Lower leg skin (tissue), 3 donors: ENCODE measurements around the gene PDZD2.

Experiments used
- POLR2A ChIP-seq, 2 donors: fragments of 450-650 bp; IDR thresholded peaks; one replicate each; pipeline ENCODE4 v1.6.1; 2016 to 2017; ENCODE audit warnings: antibody characterized with exemption in 2 of 2, mild to moderate bottlenecking in 1 of 2, moderate library complexity in 1 of 2
- TF ChIP-seq, protein P1 (sequence below), 3 donors: fragments of 450-650 bp; IDR thresholded peaks; one replicate each; pipeline ENCODE4 v1.5.1; 2016; ENCODE audit warnings: antibody characterized with exemption in 3 of 3, mild to moderate bottlenecking in 3 of 3, moderate library complexity in 2 of 3

DNA sequence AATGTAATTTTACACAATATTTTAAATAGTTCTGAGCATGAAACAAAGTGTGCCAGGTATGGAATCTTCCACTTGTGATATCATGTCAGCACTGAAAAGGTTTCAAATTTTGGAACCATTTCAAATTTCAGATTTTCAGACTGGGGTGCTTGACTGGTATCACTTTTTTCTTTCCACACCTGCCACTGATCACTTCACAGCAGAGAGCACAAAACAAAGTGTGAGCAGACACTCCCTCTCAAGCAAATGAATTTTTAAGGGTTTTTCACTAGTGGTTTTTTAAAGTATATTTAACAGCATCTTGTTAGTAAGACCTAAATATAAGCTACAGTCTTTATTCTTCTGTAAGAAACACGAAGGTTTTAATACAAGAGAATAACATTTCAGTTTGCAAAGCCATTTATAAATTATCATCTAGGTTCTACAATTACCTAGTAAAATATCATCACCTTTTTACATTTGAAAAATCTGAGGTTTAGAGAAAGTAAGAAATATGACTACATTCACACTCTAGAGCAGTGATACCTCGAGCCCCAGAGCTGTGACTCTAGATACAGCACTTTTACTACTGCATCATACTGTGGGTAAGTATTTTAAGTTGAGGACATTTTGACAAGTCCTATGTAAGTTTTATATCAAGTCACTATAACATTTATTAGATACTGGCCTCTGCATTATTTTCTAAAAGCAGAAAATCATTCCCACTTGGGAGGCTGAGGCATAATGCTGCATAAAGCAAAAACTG, 520.6 kb downstream of the PDZD2 start:
- TF ChIP-seq, protein P1, sequence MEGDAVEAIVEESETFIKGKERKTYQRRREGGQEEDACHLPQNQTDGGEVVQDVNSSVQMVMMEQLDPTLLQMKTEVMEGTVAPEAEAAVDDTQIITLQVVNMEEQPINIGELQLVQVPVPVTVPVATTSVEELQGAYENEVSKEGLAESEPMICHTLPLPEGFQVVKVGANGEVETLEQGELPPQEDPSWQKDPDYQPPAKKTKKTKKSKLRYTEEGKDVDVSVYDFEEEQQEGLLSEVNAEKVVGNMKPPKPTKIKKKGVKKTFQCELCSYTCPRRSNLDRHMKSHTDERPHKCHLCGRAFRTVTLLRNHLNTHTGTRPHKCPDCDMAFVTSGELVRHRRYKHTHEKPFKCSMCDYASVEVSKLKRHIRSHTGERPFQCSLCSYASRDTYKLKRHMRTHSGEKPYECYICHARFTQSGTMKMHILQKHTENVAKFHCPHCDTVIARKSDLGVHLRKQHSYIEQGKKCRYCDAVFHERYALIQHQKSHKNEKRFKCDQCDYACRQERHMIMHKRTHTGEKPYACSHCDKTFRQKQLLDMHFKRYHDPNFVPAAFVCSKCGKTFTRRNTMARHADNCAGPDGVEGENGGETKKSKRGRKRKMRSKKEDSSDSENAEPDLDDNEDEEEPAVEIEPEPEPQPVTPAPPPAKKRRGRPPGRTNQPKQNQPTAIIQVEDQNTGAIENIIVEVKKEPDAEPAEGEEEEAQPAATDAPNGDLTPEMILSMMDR (IDR thresholded peaks at IDR 0.05), result no peak
- no peak for TF ChIP-seq POLR2A (IDR thresholded peaks at IDR 0.05)
